ENCODE data around the gene POP4.

The POP4 gene

DNA sequence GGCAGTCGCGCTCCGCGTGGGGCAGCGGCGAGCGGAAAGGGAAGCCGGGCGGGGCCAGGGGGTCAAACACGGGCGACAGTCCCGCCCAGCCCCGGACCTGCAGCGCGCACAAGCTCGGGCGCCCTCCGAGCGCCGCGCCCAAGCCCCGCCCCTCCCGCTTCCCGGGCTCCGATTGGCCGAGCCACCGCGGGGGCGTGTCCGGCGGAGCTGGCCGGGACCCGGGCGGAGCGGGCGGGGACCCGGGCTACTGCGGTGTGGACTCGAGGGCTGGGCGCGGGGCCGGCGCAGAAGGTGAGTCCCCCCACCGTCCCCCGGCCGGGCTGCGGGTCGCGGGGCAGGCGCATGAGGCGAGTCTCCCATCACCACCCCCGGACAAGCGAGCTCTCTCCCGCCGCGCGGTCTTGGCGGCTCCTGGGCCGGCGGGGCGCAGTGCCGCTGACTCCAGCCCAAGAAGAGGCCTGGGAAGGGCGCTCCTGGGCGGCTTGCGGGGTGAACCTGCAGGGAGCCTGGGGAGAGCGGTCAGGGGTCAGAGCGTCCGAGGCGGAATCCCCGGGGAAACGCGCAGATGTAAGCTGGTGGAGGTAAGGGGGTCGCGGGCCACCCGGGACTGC, 59.2 kb downstream of the POP4 start, which contains the start of gene PLEKHF1:
Gene PLEKHF1, plus strand, starts transcription at position 247 of the 611 bp plus-strand sequence. CDS start 8,379 bp downstream, outside the sequence.
- peak; percentile 17 for DNase-seq

DNA sequence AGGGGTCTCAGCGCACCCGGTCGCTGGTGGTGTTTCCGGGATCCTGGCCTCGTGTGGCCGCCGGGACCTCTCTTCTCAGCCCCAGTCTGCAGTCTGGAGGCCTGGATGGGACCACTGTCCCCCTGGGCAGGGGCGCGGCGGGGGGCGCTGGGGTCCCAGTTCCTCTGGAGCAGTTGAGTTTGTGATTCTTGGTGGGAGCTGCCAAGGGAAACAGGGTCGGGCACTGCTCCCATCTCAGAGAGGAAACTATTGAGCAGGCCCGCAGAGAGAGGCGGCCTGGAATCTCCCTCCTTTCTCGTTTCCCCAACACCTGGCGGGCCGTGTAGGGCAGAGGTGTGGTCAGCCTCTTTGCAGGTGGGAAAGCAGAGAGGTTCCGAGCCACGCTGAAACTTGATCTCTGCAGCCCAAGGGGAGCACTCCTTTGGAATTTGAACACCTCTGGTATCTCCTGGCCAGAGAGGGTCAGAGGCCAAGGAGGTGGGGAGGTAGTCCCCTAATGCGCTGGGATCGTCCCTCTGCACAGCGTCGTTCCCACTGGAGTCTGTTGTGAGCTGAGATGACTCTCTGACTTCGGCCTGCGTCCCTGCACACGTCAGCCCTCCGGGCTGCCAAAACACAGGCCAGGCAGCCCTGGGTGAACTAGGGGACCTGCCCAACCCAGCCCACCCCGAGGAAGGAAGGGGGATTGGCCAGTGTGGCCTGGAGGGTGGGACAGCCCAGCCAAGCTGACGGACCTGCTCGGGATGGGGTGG, 59.9 kb downstream of the POP4 start:
- no peak for DNase-seq

All from kidney glomerular epithelial cell (primary cell).